ENCODE results near the gene GSX2.
A peak's percentile ranks its signal among the peaks of the same experiment; 100 is the strongest.

The GSX2 gene

DNA sequence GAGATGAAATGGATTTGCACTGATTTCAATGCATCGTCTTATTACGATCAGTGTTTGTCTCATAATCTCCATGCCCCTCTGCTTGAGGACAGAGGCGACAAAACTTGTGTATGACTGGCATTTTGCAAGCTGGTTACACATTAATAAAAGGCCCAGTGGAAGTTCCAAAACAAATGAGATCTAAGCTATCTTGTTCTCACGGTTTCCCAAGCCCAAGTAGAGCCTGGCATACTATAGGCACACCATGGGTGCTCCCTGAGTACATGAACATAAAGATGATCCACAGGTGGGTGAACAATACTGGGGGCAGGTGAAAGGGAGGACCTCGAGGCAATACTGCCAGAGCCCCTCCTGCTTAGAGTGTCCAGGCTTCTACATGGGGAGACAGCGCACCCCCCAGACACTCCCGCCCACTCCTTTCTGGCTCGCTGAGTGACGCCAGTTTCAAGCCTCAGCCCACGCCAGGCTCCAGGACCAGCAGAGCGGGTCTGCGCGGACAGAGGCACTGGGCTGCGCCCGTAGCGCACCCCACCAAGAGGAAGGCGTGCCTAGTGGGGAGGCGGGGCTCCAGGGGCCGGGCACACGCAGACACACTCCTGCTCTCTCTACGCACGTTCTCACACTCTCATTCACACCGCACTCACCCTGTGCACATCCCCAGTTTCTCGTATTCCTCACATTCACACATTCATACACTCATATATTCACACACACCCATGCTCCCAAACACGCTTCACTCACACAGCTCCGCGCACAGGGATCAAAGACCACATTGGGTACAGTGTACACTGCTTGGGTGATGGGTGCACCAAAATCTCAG is 8.9 kb upstream of the GSX2 start:
- H3K4me3 ChIP-seq (replicated peaks; ENCODE audit: low read depth, low read length): peak overlapping the region; percentile 56
- DNase-seq (ENCODE audit: extremely low read depth, low read depth): no peak
- TF ChIP-seq CTCF (IDR thresholded peaks at IDR 0.05; ENCODE audit: low read depth, low read length, missing control alignments): no peak

DNA sequence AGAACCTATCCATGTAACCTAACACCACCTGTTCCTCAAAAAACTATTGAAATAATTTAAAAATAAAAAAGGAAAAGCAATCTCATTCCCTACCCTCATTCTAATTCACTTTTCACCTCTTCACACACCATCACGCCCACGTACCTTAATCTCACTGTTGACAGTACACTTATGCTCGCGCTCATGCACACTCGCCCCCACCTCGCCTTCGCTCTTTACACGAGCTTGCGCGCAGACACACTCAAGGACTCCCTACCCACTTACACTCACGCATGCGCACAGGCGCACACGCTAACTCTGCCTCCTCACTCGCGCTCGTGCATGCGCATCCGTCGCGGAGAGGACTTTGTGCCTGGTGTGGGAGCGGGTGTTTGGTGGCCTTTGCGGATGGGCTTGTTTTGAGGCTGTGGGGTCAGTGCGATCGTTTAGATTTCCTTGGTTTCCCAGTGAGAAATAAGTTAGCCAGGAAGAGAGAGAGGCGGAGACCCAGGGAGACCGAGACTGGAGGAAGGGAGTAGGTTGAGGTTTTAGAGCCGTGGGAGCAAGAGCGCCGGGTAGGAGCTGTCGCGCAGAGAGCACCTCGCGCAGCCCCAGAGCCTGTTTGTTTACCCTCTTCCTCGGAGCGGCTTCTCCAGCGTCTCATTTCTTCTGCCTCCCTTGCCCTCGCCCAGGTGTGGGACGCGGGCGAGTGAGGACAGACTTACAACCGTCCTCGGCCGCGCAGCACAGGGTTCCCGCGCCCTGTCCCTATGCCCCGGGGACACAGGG is 8.1 kb upstream of the GSX2 start:
- peak overlapping the region; percentile 56 for H3K4me3 ChIP-seq (replicated peaks; ENCODE audit: low read depth, low read length)
- DNase-seq (ENCODE audit: extremely low read depth, low read depth): no peak
- TF ChIP-seq CTCF (IDR thresholded peaks at IDR 0.05; ENCODE audit: low read depth, low read length, missing control alignments): no peak

DNA sequence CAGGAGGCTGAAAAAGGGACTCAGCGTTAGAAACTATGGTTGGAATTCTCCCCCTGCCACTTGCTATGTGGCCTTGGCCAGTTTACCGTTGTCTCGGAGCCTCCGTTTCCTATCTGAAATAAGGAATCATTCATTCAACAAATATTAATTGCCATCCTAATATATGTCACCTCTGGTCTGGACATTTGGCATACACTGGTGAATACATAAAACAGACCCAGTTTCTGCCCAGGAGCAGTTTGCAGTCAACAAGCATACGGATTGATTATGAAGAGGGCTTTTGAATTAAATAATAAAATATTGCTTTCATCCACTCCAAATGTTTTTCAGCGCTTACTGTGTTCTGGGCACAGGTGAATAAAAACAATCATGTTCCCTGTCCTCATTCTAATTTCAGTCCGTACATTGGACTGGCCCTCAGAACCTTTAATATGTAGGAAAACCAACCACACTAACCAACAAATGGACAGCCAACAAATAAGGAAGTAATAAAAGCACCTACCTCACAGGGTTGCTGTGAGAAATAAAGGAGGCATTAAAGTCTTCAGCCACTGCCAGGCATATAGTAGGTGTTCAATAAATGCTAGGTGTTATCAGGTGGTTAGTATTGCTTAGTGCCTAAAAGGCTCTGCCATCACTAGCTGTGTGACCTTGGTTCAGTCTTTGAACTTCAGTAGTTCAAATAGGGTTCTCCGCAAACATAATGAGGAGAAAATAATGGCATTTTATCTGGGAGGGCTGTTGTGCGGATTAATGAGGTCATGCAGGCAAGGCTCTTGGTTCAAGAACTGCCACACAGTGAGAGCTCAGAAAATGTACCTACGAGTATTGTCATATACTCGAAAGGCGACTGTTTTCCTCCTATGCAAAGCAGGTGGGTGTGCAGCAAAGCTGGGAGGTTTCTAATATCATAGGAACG is 7.3 kb upstream of the GSX2 start:
- no peak for DNase-seq (ENCODE audit: extremely low read depth, low read depth)
- H3K4me3 ChIP-seq (replicated peaks; ENCODE audit: low read depth, low read length): peak overlapping the region; percentile 56
- TF ChIP-seq CTCF (IDR thresholded peaks at IDR 0.05; ENCODE audit: low read depth, low read length, missing control alignments): no peak

GRCh38 chr4:54093324-54094240 is 6.4 kb upstream of the GSX2 start:
- DNase-seq (ENCODE audit: extremely low read depth, low read depth): no peak
- no peak for TF ChIP-seq CTCF (IDR thresholded peaks at IDR 0.05; ENCODE audit: low read depth, low read length, missing control alignments)

GRCh38 chr4:54094451-54094850 is 5.5 kb upstream of the GSX2 start:
- DNase-seq (ENCODE audit: extremely low read depth, low read depth): no peak
- TF ChIP-seq CTCF (IDR thresholded peaks at IDR 0.05; ENCODE audit: low read depth, low read length, missing control alignments): no peak
- H3K4me3 ChIP-seq (replicated peaks; ENCODE audit: low read depth, low read length): no peak overlapping the region

More at GRCh38 chr4:54093324-54094240, 6.4 kb upstream of the GSX2 start:
- H3K4me3 ChIP-seq (replicated peaks; ENCODE audit: low read depth, low read length): no peak overlapping the region
